Duodenal mucosa (tissue), 2 donors: ENCODE measurements around the gene COQ8B.

ENCODE experiments used
- H3K27ac ChIP-seq: one replicate; pipeline ENCODE4 v1.7.0; 2013; ENCODE audit warnings: low read depth, low read length
- H3K27me3 ChIP-seq, 2 donors: one replicate each; pipeline ENCODE4 v1.7.0; 2013; ENCODE audit warnings: low read length in 2 of 2, control low read depth in 1 of 2; ENCODE audit not compliant: insufficient read depth in 2 of 2, control insufficient read depth in 1 of 2
- H3K36me3 ChIP-seq, 2 donors: one replicate each; pipeline ENCODE4 v1.7.0; 2013; ENCODE audit warnings: low read length in 2 of 2, control low read depth in 1 of 2; ENCODE audit not compliant: insufficient read depth in 2 of 2, control insufficient read depth in 1 of 2
- H3K4me1 ChIP-seq, 2 donors: one replicate each; pipeline ENCODE4 v1.7.0; 2013; ENCODE audit warnings: low read length in 2 of 2, control low read depth in 1 of 2; ENCODE audit not compliant: insufficient read depth in 2 of 2, control insufficient read depth in 1 of 2
- H3K4me3 ChIP-seq, 2 donors: one replicate each; pipeline ENCODE4 v1.7.0; 2013; ENCODE audit warnings: low read length in 2 of 2, low read depth in 1 of 2
- H3K9ac ChIP-seq, 2 donors: one replicate each; pipeline ENCODE4 v1.7.0; 2013; ENCODE audit warnings: low read length in 2 of 2, low read depth in 1 of 2
- H3K9me3 ChIP-seq, 2 donors: one replicate each; pipeline ENCODE4 v1.7.0; 2013; ENCODE audit warnings: low read length in 2 of 2, control low read depth in 1 of 2; ENCODE audit not compliant: control insufficient read depth in 1 of 2

Gene COQ8B

GRCh38 chr19:40672038-40672437 lies 44.6 kb downstream of the COQ8B start:
- Histone ChIP-seq H3K27me3 (no peaks in the 10 kb centered on the region), H3K36me3 (peaks cover 35 to 60% of the 10 kb centered on the region in 2 donors), H3K27ac (no peak overlapping the region)

GRCh38 chr19:40671404-40671803 lies 45.3 kb downstream of the COQ8B start:
- Histone ChIP-seq H3K27ac (no peak overlapping the region), H3K4me1 (no peaks in the 10 kb centered on the region), H3K9me3 (no peaks in the 10 kb centered on the region), H3K4me3 (no peak overlapping the region), H3K9ac (no peak overlapping the region), H3K36me3 (peaks cover 35 to 58% of the 10 kb centered on the region in 2 donors), H3K27me3 (no peaks in the 10 kb centered on the region)

More at GRCh38 chr19:40672038-40672437, 44.6 kb downstream of the COQ8B start:
- Histone ChIP-seq H3K4me3 (no peak overlapping the region), H3K4me1 (no peaks in the 10 kb centered on the region), H3K9ac (no peak overlapping the region), H3K9me3 (no peaks in the 10 kb centered on the region)

- H3K4me3 ChIP-seq = no peak overlapping the region
- no peak overlapping the region for H3K27ac ChIP-seq
- H3K9me3 ChIP-seq = no peaks in the 10 kb centered on the region
- no peaks in the 10 kb centered on the region for H3K27me3 ChIP-seq
- peaks cover 35 to 48% of the 10 kb centered on the region in 2 donors for H3K36me3 ChIP-seq
- no peak overlapping the region for H3K9ac ChIP-seq
- H3K4me1 ChIP-seq = no peaks in the 10 kb centered on the region
Observed at GRCh38 chr19:40668991-40669614, 47.6 kb downstream of the COQ8B start.

GRCh38 chr19:40667602-40668001 lies 49.1 kb downstream of the COQ8B start:
- Histone ChIP-seq H3K9ac (no peak overlapping the region), H3K27ac (no peak overlapping the region), H3K36me3 (peaks cover 27 to 36% of the 10 kb centered on the region in 2 donors)

GRCh38 chr19:40666803-40667438 lies 49.8 kb downstream of the COQ8B start:
- no peak overlapping the region for H3K4me3 ChIP-seq
- no peak overlapping the region for H3K27ac ChIP-seq
- H3K9ac ChIP-seq = no peak overlapping the region
- H3K4me1 ChIP-seq = peaks cover 0 to 7% of the 10 kb centered on the region in 2 donors
- H3K36me3 ChIP-seq = peaks cover 23 to 29% of the 10 kb centered on the region in 2 donors
- no peaks in the 10 kb centered on the region for H3K9me3 ChIP-seq
- no peaks in the 10 kb centered on the region for H3K27me3 ChIP-seq

More at GRCh38 chr19:40667602-40668001, 49.1 kb downstream of the COQ8B start:
- peaks cover 0 to 7% of the 10 kb centered on the region in 2 donors for H3K4me1 ChIP-seq
- no peaks in the 10 kb centered on the region for H3K27me3 ChIP-seq
- H3K4me3 ChIP-seq = no peak overlapping the region
- H3K9me3 ChIP-seq = no peaks in the 10 kb centered on the region

- H3K27ac ChIP-seq = peak overlapping the region; percentile 60
- H3K9ac ChIP-seq = peak overlapping the region; percentile 48 to 63
- peaks cover 0 to 7% of the 10 kb centered on the region in 2 donors for H3K4me1 ChIP-seq
- no peaks in the 10 kb centered on the region for H3K27me3 ChIP-seq
- H3K9me3 ChIP-seq = no peaks in the 10 kb centered on the region
- peak overlapping the region; percentile 75 to 84 for H3K4me3 ChIP-seq
- H3K36me3 ChIP-seq = peaks cover 4 to 7% of the 10 kb centered on the region in 2 donors
Observed at GRCh38 chr19:40663695-40664692, 52.7 kb downstream of the COQ8B start.

GRCh38 chr19:40662925-40663694 lies 53.6 kb downstream of the COQ8B start:
- H3K27ac ChIP-seq = peak overlapping the region; percentile 70
- H3K4me1 ChIP-seq = peaks cover 0 to 7% of the 10 kb centered on the region in 2 donors

GRCh38 chr19:40661616-40662015 lies 55.1 kb downstream of the COQ8B start:
- H3K9me3 ChIP-seq = no peaks in the 10 kb centered on the region
- no peaks in the 10 kb centered on the region for H3K36me3 ChIP-seq
- H3K27me3 ChIP-seq = no peaks in the 10 kb centered on the region
- no peak overlapping the region for H3K9ac ChIP-seq
- H3K4me1 ChIP-seq = peaks cover 0 to 7% of the 10 kb centered on the region in 2 donors
- H3K27ac ChIP-seq = no peak overlapping the region
- H3K4me3 ChIP-seq = no peak overlapping the region

More at GRCh38 chr19:40662925-40663694, 53.6 kb downstream of the COQ8B start:
- Histone ChIP-seq H3K9me3 (no peaks in the 10 kb centered on the region), H3K9ac (peak overlapping the region; percentile 48 to 63), H3K36me3 (peaks cover 0 to 3% of the 10 kb centered on the region in 2 donors), H3K4me3 (peak overlapping the region; percentile 75 to 84), H3K27me3 (no peaks in the 10 kb centered on the region)

- Histone ChIP-seq H3K36me3 (no peaks in the 10 kb centered on the region), H3K9me3 (no peaks in the 10 kb centered on the region), H3K4me1 (peaks cover 0 to 7% of the 10 kb centered on the region in 2 donors), H3K4me3 (no peak overlapping the region), H3K9ac (no peak overlapping the region), H3K27ac (no peak overlapping the region), H3K27me3 (no peaks in the 10 kb centered on the region)
Observed at GRCh38 chr19:40659566-40659965, 57.1 kb downstream of the COQ8B start.
